Astrocyte (in vitro differentiated cells and primary cell): ENCODE data around the gene CAND2.

ENCODE experiments used
- EZH2 ChIP-seq: IDR thresholded peaks from 2 replicates; pipeline ENCODE4 v1.6.1; 2012; ENCODE audit warnings: mild to moderate bottlenecking, low read length, inconsistent platforms; ENCODE audit not compliant: insufficient read depth
- TF ChIP-seq, protein P1 (sequence below): IDR thresholded peaks from 2 replicates; pipeline ENCODE4 v1.5.1; 2011; ENCODE audit warnings: low read depth, mild to moderate bottlenecking, inconsistent platforms, low read length, moderate library complexity; ENCODE audit not compliant: insufficient read depth

DNA sequence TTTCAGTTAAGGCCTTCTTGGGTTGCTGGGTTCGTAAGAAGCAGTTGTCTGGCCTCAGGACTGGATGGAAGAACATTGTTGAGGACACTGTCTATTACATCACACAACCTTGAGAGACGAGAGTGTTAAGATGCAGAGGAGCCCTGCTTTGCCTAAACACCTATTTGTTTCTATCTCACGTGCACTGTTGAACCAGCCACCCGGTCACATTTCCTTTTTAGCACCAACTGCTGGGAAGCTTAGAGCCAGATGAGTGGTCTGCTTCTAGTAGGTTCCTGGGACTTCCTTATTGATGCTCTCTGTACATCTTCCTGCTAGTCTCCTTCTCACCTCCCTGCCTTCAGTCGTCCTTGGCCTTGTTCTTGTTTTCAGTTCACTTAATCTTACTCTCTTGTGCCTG is 22.3 kb downstream of the CAND2 start:
- TF ChIP-seq, protein P1, sequence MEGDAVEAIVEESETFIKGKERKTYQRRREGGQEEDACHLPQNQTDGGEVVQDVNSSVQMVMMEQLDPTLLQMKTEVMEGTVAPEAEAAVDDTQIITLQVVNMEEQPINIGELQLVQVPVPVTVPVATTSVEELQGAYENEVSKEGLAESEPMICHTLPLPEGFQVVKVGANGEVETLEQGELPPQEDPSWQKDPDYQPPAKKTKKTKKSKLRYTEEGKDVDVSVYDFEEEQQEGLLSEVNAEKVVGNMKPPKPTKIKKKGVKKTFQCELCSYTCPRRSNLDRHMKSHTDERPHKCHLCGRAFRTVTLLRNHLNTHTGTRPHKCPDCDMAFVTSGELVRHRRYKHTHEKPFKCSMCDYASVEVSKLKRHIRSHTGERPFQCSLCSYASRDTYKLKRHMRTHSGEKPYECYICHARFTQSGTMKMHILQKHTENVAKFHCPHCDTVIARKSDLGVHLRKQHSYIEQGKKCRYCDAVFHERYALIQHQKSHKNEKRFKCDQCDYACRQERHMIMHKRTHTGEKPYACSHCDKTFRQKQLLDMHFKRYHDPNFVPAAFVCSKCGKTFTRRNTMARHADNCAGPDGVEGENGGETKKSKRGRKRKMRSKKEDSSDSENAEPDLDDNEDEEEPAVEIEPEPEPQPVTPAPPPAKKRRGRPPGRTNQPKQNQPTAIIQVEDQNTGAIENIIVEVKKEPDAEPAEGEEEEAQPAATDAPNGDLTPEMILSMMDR, result no peak
- TF ChIP-seq EZH2, result no peak
